Ishikawa (cell line): ENCODE data around the gene DUSP15.

Experiments used
- CEBPB ChIP-seq: IDR thresholded peaks from 2 replicates; pipeline ENCODE4 v1.6.1; 2012
- RAD21 ChIP-seq: IDR thresholded peaks from 2 replicates; pipeline ENCODE4 v1.6.1; 2012; ENCODE audit warnings: low read depth
- YY1 ChIP-seq: IDR thresholded peaks from 2 replicates; pipeline ENCODE4 v1.6.1; 2012; ENCODE audit warnings: low read depth

GRCh38 chr20:31897541-31897940 lies 27.2 kb upstream of the DUSP15 start:
- TF ChIP-seq RAD21: no peak
- TF ChIP-seq YY1: no peak
- no peak for TF ChIP-seq CEBPB
